ENCODE data around the gene PLEKHG5. TPM values are rescaled to one million over a fixed set of nuclear protein-coding genes. Genes with fewer than 3 reads are reported as not detected.

The PLEKHG5 gene
- total RNA-seq, 1 donor from 2014 or later: 9.5 TPM

DNA sequence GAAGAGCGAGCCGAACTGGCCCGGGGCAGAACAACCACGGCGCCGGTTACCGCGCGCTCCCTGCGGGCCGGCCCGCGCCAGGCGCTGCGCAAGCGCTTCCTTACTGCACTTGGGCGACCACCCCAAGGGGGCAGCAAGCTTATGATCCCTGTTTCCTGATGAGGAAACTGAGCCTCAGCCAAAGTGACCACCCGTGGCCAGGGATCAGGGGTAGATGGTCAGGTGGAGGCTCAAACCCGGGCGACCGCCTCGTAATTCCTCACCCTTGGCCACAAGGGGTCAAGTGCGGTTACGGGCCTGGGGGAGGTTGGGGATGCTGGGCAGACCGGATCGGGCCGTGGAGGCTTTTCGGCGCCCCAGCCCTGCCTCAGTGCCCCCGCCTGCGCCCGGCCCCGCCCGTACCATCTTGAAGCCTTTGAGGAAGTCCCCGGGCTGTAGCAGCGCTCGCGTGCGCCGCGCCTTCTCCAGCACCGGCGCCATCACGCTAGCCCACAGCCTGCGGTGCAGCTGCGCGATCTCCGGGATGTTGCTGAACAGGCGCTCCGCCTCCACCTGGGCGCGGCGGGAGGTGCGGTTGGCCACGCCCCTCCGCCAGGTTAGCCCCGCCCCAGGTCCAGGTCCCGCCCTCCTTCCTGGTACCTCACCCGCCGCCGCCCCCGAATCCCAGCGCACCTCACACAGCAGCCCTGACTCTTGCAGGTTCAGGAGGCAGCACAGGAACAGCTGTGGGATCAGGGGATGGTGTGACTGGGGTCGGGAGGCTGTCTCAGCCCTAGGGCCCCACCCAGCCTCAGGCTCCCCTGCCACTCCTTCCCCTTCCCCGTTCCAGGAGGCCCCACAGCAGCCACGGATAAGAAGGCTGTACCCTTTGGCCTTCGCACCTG is 20.1 kb downstream of the PLEKHG5 start:
- H3K27me3 ChIP-seq (ENCODE audit: low read depth): no peaks in the 10 kb centered on the region
- no peak overlapping the region for H3K4me3 ChIP-seq
- ATAC-seq (peak in 1 of 2 donors; percentile 1), DNase-seq (peak; percentile 51)
- no peaks in the 10 kb centered on the region for H3K9me3 ChIP-seq
- H3K27ac ChIP-seq: peak overlapping the region; percentile 58
- peaks cover 7% of the 10 kb centered on the region for H3K4me1 ChIP-seq
- intact Hi-C loops (cut with DNase I): no loop called here
- H3K36me3 ChIP-seq: peaks cover 15% of the 10 kb centered on the region
- TF ChIP-seq CTCF (IDR thresholded peaks at IDR 0.05): no peak

DNA sequence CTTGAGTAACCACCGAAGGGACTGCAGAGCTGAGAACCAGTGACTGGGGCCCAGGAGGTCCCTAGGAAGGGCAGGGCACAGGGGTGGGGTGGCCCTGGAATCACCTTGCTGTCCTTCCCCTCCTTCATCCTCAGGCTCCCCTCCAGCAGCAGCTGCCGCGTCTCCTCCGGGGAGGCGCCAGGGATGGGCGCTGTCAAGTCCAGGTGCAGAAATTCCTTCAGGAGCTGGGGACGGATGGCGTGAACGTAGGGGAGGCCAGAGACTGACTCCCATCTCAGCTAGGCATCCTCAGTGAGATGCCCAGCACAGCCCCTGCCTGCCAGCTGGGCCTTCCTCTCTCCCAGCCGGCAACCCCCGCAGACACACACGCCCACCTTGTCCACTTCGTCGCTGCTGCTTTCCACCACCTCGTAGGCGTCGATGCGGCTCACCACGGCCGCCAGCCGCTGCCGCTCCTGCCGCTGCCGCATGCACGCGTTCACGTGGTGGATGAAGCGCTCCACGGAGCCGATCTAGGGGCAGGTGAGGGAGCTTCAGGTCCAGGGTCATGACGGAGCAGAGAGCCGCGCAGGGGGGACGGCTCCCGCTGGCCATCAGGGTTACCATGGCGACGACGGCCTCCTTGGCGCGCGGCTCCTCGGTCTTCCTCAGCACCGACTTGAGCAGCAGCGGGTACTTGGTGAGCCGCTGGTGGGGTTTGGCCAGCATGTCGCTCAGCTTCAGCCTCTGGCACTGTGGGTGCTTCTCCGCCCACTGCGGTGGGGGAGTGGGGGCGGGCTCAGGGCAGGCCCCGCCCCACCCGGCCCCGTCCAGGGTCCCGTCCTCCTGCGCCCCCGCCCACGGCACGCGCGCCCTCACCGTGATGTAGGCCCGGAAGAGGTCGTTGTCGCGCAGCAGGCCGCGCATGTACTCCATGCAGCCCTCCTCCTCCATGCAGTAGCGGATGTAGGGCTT is 21.1 kb downstream of the PLEKHG5 start:
- Histone ChIP-seq H3K27me3 (ENCODE audit: low read depth) (no peaks in the 10 kb centered on the region), H3K9me3 (no peaks in the 10 kb centered on the region), H3K4me3 (no peak overlapping the region), H3K4me1 (peaks cover 1% of the 10 kb centered on the region), H3K36me3 (peaks cover 15% of the 10 kb centered on the region), H3K27ac (no peak overlapping the region)
- ATAC-seq (no peak), DNase-seq (peak; percentile 46)
- no peak for TF ChIP-seq CTCF (IDR thresholded peaks at IDR 0.05)
- intact Hi-C loops (cut with DNase I): no loop called here

- Histone ChIP-seq H3K4me1 (no peaks in the 10 kb centered on the region), H3K9me3 (no peaks in the 10 kb centered on the region), H3K27me3 (ENCODE audit: low read depth) (peaks cover 5% of the 10 kb centered on the region), H3K27ac (no peak overlapping the region), H3K4me3 (no peak overlapping the region), H3K36me3 (peaks cover 15% of the 10 kb centered on the region)
- DNase-seq: no peak
- no peak for TF ChIP-seq CTCF (IDR thresholded peaks at IDR 0.05)
- no peak for ATAC-seq
- intact Hi-C loops (cut with DNase I): no loop called here
These were observed 22.6 kb downstream of the PLEKHG5 start for GRCh38 chr1:6468729-6469461.

DNA sequence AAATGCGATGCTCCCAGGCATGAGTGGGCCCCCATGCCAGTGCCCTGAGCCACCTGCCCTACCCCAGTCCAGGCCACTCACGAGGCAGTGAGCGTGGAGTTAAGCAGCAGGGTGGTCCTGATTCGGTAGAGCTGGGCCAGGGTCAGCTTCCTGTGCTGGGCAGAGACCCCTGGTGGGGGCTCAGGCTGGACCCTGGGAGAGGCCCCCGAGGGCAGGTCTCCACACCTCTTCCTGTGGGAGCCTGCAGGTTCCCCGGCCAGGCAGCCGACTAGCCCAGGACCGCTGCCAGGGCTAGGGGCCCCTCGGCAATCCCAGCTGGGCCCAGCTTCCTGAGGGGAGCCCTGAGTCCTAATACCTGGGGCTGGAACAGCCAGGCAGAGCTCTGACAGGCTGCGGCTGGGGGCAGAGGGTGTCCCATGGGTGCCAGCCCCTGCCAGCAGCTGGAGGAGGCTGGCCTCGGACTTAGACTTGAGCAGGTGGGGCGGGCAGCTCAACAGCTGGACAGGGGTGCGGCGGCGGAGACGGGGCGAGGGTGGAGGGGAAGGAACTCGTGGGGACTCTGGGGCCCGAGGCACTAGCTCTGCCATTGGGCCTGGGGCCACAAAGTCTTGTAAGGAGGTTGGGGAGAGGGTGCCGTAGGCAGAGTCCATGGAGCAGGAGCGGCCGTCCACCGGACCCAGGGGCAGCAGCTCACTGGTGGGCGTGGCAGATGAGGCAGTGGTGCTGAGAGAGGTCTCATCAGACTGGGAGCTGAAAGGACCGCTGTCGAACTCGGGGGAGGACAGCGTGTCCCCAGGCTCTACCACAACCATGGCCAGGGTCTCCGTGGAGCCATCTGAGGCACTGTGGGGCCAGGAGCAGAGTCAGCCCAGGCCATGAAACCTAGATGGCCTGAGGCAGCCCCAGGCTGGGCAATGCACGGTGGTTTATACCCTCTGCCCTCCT is 23.5 kb downstream of the PLEKHG5 start:
- H3K27ac ChIP-seq: no peak overlapping the region
- no peak overlapping the region for H3K4me3 ChIP-seq
- intact Hi-C loops (cut with DNase I): no loop called here
- DNase-seq (no peak), ATAC-seq (no peak)
- TF ChIP-seq CTCF (IDR thresholded peaks at IDR 0.05): no peak
- H3K36me3 ChIP-seq: peaks cover 15% of the 10 kb centered on the region
- H3K4me1 ChIP-seq: no peaks in the 10 kb centered on the region
- no peaks in the 10 kb centered on the region for H3K9me3 ChIP-seq
- peaks cover 5% of the 10 kb centered on the region for H3K27me3 ChIP-seq (ENCODE audit: low read depth)
